ENCODE data around the gene MARCO.

MARCO gene, protein sequence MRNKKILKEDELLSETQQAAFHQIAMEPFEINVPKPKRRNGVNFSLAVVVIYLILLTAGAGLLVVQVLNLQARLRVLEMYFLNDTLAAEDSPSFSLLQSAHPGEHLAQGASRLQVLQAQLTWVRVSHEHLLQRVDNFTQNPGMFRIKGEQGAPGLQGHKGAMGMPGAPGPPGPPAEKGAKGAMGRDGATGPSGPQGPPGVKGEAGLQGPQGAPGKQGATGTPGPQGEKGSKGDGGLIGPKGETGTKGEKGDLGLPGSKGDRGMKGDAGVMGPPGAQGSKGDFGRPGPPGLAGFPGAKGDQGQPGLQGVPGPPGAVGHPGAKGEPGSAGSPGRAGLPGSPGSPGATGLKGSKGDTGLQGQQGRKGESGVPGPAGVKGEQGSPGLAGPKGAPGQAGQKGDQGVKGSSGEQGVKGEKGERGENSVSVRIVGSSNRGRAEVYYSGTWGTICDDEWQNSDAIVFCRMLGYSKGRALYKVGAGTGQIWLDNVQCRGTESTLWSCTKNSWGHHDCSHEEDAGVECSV

GRCh38 chr2:118942031-118942430 lies at the start of gene MARCO:
Gene MARCO, plus strand, starts transcription at chr2:118942194. Its CDS starts 107 bp downstream, at chr2:118942301.
- no peak for DNase-seq

- DNase-seq = no peak
Measured at GRCh38 chr2:118893100-118893499, 48.9 kb upstream of the MARCO start.

GRCh38 chr2:118902266-118903028 lies 39.5 kb upstream of the MARCO start:
- no peak for DNase-seq

DNA sequence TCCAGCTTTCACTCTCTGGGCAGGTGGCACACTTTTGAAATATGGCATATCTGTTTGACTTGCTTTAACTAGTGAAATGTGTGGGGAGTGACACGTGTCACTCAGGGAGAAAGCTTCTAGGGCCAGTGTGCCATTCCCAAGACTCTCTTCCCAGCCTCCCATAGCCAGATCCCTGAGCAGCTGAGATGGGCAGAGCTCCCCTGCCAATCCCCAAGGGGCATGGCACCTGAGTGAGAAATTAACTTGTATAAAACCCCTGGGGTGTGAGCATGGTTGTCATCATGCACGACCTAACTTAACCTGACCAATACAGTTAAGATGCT lies 39.0 kb upstream of the MARCO start:
- DNase-seq = no peak

- DNase-seq = no peak
Measured at GRCh38 chr2:118903551-118904479, 38.2 kb upstream of the MARCO start.

DNA sequence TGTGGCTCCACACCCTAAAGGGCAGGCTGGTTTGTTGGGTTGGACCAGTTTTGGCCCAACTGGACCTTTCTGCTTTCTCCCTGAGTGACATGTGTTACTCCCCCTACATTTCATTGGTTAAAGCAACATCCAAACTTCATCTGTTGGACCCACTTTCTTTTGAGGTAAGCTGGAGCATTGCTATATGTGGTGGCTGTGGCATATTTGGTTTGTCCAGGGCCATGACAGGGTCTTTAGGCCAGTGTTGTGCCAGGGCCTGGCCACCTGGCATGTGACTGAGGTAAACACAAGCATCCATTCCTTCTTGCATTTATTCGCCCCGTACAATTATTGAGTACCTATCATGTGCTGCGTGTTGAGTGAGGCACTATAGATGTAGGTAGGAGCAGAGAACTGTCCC lies 36.8 kb upstream of the MARCO start:
- no peak for DNase-seq

DNA sequence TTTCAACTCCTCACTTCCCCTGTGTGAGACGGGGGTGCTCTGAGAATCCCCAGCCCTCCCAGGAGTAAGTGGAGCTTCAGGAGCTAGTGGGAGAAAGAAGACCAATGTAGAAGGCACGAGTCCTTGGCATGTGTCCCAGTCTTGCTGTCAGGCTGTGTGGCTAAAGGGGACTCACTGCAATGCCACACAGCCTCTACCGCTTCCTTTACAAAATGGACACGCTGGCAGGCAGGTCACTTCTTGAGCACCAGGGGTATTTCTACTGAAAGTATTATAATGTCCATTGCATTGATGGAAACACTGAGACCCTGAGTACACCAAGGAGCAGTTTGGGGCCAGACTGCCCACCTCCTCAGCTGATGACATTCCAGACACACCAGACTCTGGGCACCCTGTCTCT lies 35.8 kb upstream of the MARCO start:
- DNase-seq = no peak

DNA sequence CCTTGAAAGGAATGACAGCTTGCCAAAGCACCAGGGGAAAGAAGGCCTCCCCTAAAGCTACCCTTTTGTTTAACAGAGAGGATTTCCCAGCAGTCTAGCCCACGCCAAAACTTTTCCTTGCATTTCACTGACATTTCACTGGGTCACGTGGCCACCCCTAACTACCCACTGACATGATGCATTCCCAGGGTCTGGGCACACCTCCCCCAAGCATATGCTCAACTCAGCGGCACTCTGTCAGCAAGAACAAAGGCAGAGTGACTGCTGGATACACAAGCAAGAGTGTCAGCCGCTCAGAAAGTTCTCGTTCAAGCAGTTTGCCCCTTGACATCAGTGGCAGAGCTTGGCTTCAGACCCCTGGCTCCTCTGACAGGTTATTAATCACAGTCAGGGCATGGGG lies 34.2 kb upstream of the MARCO start:
- no peak for DNase-seq

DNA sequence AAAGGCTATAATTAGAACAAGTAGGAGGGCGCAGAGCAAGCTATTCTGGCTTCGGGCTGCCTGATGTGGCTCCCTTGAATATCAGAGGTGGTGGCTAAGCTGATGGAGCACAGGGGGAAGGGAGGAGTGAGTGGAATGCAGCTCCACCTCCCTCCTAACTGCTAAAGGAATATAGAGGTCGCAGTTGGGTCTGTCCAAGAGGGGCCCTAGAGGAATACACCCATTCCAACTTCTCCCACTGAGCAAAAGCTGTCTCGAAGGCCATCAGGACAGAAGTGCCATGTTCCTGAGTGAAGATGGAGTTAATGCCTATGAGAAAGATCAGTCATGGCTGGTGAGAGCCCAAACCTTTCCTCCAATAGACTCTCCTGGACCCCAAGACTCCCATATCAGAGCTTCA lies 32.8 kb upstream of the MARCO start:
- no peak for DNase-seq

DNA sequence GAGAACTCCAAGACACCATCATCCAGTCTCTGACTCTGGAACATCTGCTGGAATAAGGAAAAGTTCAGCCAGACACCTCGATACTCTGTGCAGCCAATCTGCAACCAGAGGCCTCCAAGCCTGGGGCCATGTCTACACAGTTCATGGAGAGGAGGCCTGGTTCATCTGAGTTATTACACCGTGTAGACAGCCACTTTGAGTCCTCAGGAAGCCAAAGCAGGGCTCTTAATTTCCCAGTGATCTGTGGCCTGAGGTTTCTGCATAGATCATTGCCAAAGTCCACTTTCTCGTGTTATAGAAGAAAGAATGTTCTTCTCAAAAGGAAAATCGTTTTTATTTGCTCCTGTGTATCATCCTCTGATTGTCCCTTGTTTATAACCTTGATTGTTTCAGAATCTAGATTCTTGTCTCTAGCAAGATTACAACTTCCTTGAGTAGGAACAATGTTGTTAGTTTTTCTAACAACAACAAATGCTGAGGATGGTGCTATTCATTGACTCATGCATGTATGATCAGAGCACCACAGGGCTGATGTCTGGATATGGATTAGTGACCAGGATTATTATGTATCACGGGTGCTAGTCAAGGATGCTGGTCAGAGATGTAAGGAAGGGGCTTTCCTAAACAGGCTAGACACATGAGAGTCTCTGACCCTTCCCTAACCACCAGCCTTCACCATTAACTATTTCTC lies 30.7 kb upstream of the MARCO start:
- no peak for DNase-seq

DNA sequence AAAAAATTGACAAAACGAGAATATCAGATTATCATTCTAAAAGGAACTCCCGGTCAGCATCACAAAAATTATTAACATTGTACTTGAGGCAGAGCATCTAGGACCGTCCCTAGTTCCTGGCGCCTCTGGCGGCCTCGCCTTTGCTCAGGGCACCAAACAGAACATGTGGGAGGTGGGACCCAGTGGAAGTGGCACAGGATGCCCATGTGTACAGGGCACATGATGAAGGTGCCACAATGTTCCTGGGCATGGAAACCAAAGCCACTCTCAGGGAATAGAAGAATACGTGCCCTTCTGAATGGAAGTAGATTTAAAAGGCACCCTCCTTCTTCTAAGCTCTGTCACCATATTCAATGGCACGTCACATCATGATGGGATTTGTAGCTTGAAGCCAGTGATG lies 30.1 kb upstream of the MARCO start:
- DNase-seq = no peak

GRCh38 chr2:118913131-118913802 lies 28.7 kb upstream of the MARCO start:
- no peak for DNase-seq

- no peak for DNase-seq
Measured at GRCh38 chr2:118913803-118914645, 28.0 kb upstream of the MARCO start.

GRCh38 chr2:118914721-118915453 lies 27.1 kb upstream of the MARCO start:
- no peak for DNase-seq

GRCh38 chr2:118918017-118918416 lies 24.0 kb upstream of the MARCO start:
- DNase-seq = no peak

GRCh38 chr2:118921646-118922045 lies 20.3 kb upstream of the MARCO start:
- DNase-seq = no peak

DNA sequence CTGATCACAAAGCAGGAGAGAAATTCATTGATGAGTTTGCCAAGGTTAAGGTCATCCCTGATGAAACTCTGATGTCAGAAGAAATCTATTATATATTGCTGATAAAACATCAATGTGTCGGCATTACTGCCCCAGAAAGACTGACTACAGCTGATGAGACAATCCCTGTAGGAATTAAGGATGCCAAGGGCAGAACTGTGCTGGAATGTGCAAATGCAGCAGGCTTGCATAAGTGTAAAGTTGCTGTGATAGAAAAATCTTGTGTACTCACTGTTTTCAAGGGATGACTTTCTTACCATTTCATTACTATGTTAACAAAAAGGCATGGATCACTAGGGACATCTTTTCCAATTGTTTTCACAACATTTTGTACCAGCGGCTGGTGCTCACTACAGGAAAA lies 19.7 kb upstream of the MARCO start:
- no peak for DNase-seq

DNA sequence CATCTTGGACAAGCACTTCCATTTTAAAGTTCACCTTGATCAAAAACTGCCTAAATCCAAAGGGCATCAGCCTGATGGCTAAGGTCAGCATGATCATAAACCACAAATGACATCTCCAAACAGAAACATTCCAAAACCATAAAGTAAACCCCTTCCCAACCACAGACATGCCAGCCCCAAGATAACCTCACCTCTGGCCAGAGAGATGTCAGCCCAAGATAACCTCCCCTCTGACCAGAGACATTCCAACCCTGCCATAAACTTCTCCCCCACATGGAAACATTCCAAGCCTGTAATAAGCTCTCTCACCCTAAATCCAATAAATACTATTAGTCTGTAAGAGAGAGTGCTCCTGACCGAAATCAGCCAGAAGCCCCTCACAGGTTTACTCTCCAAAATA lies 18.6 kb upstream of the MARCO start:
- DNase-seq = no peak

DNA sequence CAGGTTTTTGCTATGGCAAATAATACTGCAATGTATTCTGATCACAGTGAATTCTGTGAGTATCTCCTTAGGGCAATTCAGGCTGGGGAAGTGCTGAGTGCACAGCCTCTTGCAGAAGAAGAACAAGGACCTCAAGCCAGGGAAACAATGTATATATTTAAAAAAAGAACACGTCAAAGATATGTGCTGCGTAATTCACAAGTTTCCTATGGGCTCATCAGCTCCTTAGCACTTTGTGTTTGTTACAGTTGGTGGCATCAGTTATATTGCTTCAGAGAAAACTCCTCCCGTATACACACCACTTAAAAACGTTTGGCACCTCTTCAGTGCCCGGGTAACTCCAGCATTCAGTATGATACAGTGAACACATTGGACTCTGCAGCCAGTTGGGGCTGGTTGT lies 16.5 kb upstream of the MARCO start:
- no peak for DNase-seq

DNA sequence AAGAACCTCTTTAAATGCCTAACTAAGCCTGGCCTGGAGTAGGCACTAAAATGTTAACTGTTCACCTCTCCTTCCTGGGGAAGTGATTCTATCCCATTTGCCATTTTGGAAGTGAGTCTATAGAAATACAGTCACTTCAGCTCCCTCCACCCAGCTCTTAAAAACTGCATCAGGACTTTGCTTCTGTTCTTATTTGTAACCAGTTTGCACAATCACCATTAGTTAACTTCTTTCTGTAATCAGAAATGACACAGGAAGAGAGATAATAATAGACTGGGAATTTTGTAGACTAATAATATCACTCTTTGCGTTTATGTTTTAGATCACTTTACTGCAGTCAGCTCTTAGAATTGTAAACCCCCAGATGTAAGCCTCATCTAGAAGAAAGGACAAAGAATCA lies 16.0 kb upstream of the MARCO start:
- DNase-seq = no peak
